Measurements from ENCODE around the gene TESPA1. TPM values are rescaled to one million over a fixed set of nuclear protein-coding genes. Genes with fewer than 3 reads are reported as not detected.

The TESPA1 gene
- total RNA-seq, 1 donor from 2014 or later, result 0.52 TPM

- no peak overlapping the region for H3K27ac ChIP-seq (ENCODE audit: low read depth, low read length)
Observed at GRCh38 chr12:54968181-54968730, 16.3 kb downstream of the TESPA1 start.

GRCh38 chr12:54967461-54967860, 17.1 kb downstream of the TESPA1 start:
- Histone ChIP-seq H3K4me3 (ENCODE audit: low read length in 3 of 3) (no peak overlapping the region), H3K27ac (ENCODE audit: low read depth, low read length) (no peak overlapping the region), H3K4me1 (ENCODE audit: control insufficient read depth in 3 of 3, insufficient read depth in 3 of 3, low read length in 3 of 3) (no peaks in the 10 kb centered on the region), H3K27me3 (ENCODE audit: control insufficient read depth in 3 of 3, insufficient read depth in 3 of 3, low read length in 3 of 3) (no peaks in the 10 kb centered on the region), H3K36me3 (ENCODE audit: control insufficient read depth in 3 of 3, insufficient read depth in 3 of 3, low read length in 3 of 3) (no peaks in the 10 kb centered on the region), H3K9ac (ENCODE audit: low read depth in 1 of 3, low read length in 3 of 3) (no peak overlapping the region), H3K9me3 (ENCODE audit: control insufficient read depth in 3 of 3, low read length in 3 of 3) (no peaks in the 10 kb centered on the region)

More at GRCh38 chr12:54968181-54968730, 16.3 kb downstream of the TESPA1 start:
- Histone ChIP-seq H3K9me3 (ENCODE audit: control insufficient read depth in 3 of 3, low read length in 3 of 3) (no peaks in the 10 kb centered on the region), H3K9ac (ENCODE audit: low read depth in 1 of 3, low read length in 3 of 3) (no peak overlapping the region), H3K4me1 (ENCODE audit: control insufficient read depth in 3 of 3, insufficient read depth in 3 of 3, low read length in 3 of 3) (no peaks in the 10 kb centered on the region), H3K27me3 (ENCODE audit: control insufficient read depth in 3 of 3, insufficient read depth in 3 of 3, low read length in 3 of 3) (no peaks in the 10 kb centered on the region), H3K36me3 (ENCODE audit: control insufficient read depth in 3 of 3, insufficient read depth in 3 of 3, low read length in 3 of 3) (no peaks in the 10 kb centered on the region), H3K4me3 (ENCODE audit: low read length in 3 of 3) (no peak overlapping the region)

- Histone ChIP-seq H3K27me3 (ENCODE audit: control insufficient read depth in 3 of 3, insufficient read depth in 3 of 3, low read length in 3 of 3) (peaks cover 0 to 2% (median 0%) of the 10 kb centered on the region in 3 donors), H3K9ac (ENCODE audit: low read depth in 1 of 3, low read length in 3 of 3) (no peak overlapping the region), H3K4me1 (ENCODE audit: control insufficient read depth in 3 of 3, insufficient read depth in 3 of 3, low read length in 3 of 3) (no peaks in the 10 kb centered on the region), H3K4me3 (ENCODE audit: low read length in 3 of 3) (no peak overlapping the region), H3K36me3 (ENCODE audit: control insufficient read depth in 3 of 3, insufficient read depth in 3 of 3, low read length in 3 of 3) (no peaks in the 10 kb centered on the region), H3K27ac (ENCODE audit: low read depth, low read length) (no peak overlapping the region), H3K9me3 (ENCODE audit: control insufficient read depth in 3 of 3, low read length in 3 of 3) (no peaks in the 10 kb centered on the region)
Observed at GRCh38 chr12:54961190-54961589, 23.4 kb downstream of the TESPA1 start.

GRCh38 chr12:54959291-54960018, 25.1 kb downstream of the TESPA1 start:
- H3K4me1 ChIP-seq (ENCODE audit: control insufficient read depth in 3 of 3, insufficient read depth in 3 of 3, low read length in 3 of 3), result no peaks in the 10 kb centered on the region
- H3K36me3 ChIP-seq (ENCODE audit: control insufficient read depth in 3 of 3, insufficient read depth in 3 of 3, low read length in 3 of 3), result no peaks in the 10 kb centered on the region
- no peaks in the 10 kb centered on the region for H3K9me3 ChIP-seq (ENCODE audit: control insufficient read depth in 3 of 3, low read length in 3 of 3)
- no peak overlapping the region for H3K9ac ChIP-seq (ENCODE audit: low read depth in 1 of 3, low read length in 3 of 3)
- H3K27me3 ChIP-seq (ENCODE audit: control insufficient read depth in 3 of 3, insufficient read depth in 3 of 3, low read length in 3 of 3), result peaks cover 0 to 2% (median 0%) of the 10 kb centered on the region in 3 donors
- no peak overlapping the region for H3K4me3 ChIP-seq (ENCODE audit: low read length in 3 of 3)
- no peak overlapping the region for H3K27ac ChIP-seq (ENCODE audit: low read depth, low read length)

GRCh38 chr12:54958048-54958658, 26.4 kb downstream of the TESPA1 start:
- Histone ChIP-seq H3K36me3 (ENCODE audit: control insufficient read depth in 3 of 3, insufficient read depth in 3 of 3, low read length in 3 of 3) (no peaks in the 10 kb centered on the region), H3K9me3 (ENCODE audit: control insufficient read depth in 3 of 3, low read length in 3 of 3) (no peaks in the 10 kb centered on the region), H3K9ac (ENCODE audit: low read depth in 1 of 3, low read length in 3 of 3) (no peak overlapping the region), H3K27me3 (ENCODE audit: control insufficient read depth in 3 of 3, insufficient read depth in 3 of 3, low read length in 3 of 3) (peaks cover 0 to 2% (median 0%) of the 10 kb centered on the region in 3 donors), H3K4me1 (ENCODE audit: control insufficient read depth in 3 of 3, insufficient read depth in 3 of 3, low read length in 3 of 3) (no peaks in the 10 kb centered on the region), H3K4me3 (ENCODE audit: low read length in 3 of 3) (no peak overlapping the region), H3K27ac (ENCODE audit: low read depth, low read length) (no peak overlapping the region)

DNA sequence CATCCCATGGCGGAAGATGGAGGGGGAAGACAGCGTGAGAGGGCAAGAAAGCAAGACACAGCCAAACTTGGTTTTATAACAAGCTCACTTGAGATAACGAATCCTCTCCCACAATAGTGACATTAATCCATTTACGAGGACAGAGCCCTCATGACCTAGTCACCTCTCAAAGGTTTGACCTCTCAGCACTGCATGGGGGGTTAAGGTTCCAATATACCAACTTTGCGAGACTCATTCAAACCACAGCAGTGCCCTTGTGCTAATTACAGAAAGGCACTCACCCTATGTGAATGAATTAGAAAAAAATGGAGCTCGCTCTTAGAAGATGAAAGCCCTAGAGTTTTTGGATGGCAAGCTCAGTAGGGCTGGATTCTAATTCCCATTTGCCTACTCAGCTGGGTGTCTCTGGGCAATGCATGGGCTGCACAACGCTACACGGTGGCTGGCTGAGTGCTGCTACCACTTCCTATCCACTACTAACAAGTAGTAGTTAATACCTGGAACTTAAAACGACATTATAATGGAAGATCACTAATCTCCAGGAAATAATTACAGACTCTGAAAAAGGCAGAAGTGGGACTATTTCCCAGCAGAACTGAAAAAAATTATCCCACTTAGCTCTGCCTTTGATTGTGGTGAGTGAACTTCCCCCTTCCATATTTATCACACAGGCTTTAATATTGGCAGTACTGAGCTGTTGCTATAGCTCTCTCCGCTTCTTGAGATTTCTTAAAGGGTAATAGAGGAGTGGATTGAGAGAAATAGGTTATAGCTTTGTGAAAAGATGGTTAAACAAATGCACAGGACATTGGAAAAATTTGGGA, 27.5 kb downstream of the TESPA1 start:
- Histone ChIP-seq H3K27me3 (ENCODE audit: control insufficient read depth in 3 of 3, insufficient read depth in 3 of 3, low read length in 3 of 3) (peaks cover 0 to 2% (median 0%) of the 10 kb centered on the region in 3 donors), H3K9ac (ENCODE audit: low read depth in 1 of 3, low read length in 3 of 3) (no peak overlapping the region), H3K4me1 (ENCODE audit: control insufficient read depth in 3 of 3, insufficient read depth in 3 of 3, low read length in 3 of 3) (no peaks in the 10 kb centered on the region), H3K4me3 (ENCODE audit: low read length in 3 of 3) (no peak overlapping the region), H3K36me3 (ENCODE audit: control insufficient read depth in 3 of 3, insufficient read depth in 3 of 3, low read length in 3 of 3) (no peaks in the 10 kb centered on the region), H3K9me3 (ENCODE audit: control insufficient read depth in 3 of 3, low read length in 3 of 3) (no peaks in the 10 kb centered on the region), H3K27ac (ENCODE audit: low read depth, low read length) (no peak overlapping the region)

GRCh38 chr12:54956322-54956721, 28.2 kb downstream of the TESPA1 start:
- Histone ChIP-seq H3K9me3 (ENCODE audit: control insufficient read depth in 3 of 3, low read length in 3 of 3) (no peaks in the 10 kb centered on the region), H3K27me3 (ENCODE audit: control insufficient read depth in 3 of 3, insufficient read depth in 3 of 3, low read length in 3 of 3) (peaks cover 0 to 2% (median 0%) of the 10 kb centered on the region in 3 donors), H3K9ac (ENCODE audit: low read depth in 1 of 3, low read length in 3 of 3) (no peak overlapping the region), H3K4me3 (ENCODE audit: low read length in 3 of 3) (no peak overlapping the region), H3K4me1 (ENCODE audit: control insufficient read depth in 3 of 3, insufficient read depth in 3 of 3, low read length in 3 of 3) (no peaks in the 10 kb centered on the region), H3K27ac (ENCODE audit: low read depth, low read length) (no peak overlapping the region), H3K36me3 (ENCODE audit: control insufficient read depth in 3 of 3, insufficient read depth in 3 of 3, low read length in 3 of 3) (no peaks in the 10 kb centered on the region)

DNA sequence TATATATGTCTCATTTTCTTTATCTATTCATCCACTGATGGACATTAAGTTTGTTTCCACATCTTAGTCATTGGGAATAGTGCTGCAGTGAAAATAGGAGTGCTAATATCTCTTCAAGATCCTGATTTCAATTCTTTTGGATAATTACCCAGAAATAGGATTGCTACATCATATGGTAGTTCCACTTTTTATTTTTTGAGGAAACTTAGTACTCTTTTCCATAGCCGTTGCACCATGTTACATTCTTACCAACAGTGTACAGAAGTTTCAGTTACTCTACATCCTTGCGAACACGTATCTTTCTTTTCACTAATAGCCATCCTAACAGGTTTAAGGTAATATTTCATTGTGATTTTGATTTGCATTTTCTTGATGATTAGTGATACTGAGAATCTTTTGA, 29.8 kb downstream of the TESPA1 start:
- no peaks in the 10 kb centered on the region for H3K9me3 ChIP-seq (ENCODE audit: control insufficient read depth in 3 of 3, low read length in 3 of 3)
- H3K4me1 ChIP-seq (ENCODE audit: control insufficient read depth in 3 of 3, insufficient read depth in 3 of 3, low read length in 3 of 3), result no peaks in the 10 kb centered on the region
- H3K27ac ChIP-seq (ENCODE audit: low read depth, low read length), result no peak overlapping the region
- no peaks in the 10 kb centered on the region for H3K36me3 ChIP-seq (ENCODE audit: control insufficient read depth in 3 of 3, insufficient read depth in 3 of 3, low read length in 3 of 3)
- H3K27me3 ChIP-seq (ENCODE audit: control insufficient read depth in 3 of 3, insufficient read depth in 3 of 3, low read length in 3 of 3), result no peaks in the 10 kb centered on the region
- H3K4me3 ChIP-seq (ENCODE audit: low read length in 3 of 3), result no peak overlapping the region
- no peak overlapping the region for H3K9ac ChIP-seq (ENCODE audit: low read depth in 1 of 3, low read length in 3 of 3)

DNA sequence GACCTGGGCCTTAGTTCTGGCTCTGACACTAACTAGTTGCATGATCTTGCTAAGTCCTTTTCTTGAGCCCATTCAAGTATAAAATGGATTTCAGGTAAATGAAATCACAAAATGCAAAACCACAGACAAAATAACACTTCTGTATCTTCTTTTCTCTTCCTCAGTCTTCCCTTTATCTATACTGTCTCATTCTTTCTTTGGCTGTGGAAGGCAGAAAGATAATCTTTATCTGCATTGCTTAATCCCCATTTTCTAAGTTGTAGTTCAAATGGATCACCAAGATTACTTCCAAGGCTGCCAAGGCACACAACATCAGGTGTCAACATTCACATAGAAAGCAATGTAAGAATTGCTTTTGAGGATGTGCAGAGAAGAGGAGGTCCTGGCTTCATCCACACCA, 30.3 kb downstream of the TESPA1 start:
- H3K9ac ChIP-seq (ENCODE audit: low read depth in 1 of 3, low read length in 3 of 3), result no peak overlapping the region
- H3K27me3 ChIP-seq (ENCODE audit: control insufficient read depth in 3 of 3, insufficient read depth in 3 of 3, low read length in 3 of 3), result no peaks in the 10 kb centered on the region
- no peaks in the 10 kb centered on the region for H3K9me3 ChIP-seq (ENCODE audit: control insufficient read depth in 3 of 3, low read length in 3 of 3)
- no peak overlapping the region for H3K27ac ChIP-seq (ENCODE audit: low read depth, low read length)
- H3K36me3 ChIP-seq (ENCODE audit: control insufficient read depth in 3 of 3, insufficient read depth in 3 of 3, low read length in 3 of 3), result no peaks in the 10 kb centered on the region
- no peaks in the 10 kb centered on the region for H3K4me1 ChIP-seq (ENCODE audit: control insufficient read depth in 3 of 3, insufficient read depth in 3 of 3, low read length in 3 of 3)
- no peak overlapping the region for H3K4me3 ChIP-seq (ENCODE audit: low read length in 3 of 3)
